Heart left ventricle (tissue), 16 donors: Measurements from ENCODE around the gene ARID5A. TPM values are rescaled to one million over a fixed set of nuclear protein-coding genes. Genes with fewer than 3 reads are reported as not detected.

Experiments used
- ATAC-seq, 4 donors: fragments of 200-7000 bp; cut with Tn5 transposase; one replicate each; pipeline ENCODE4 v1.9.1; 2020 to 2022; ENCODE audit warnings: moderate library complexity in 4 of 4, mild to moderate bottlenecking in 3 of 4, moderate number of reproducible peaks in 1 of 4
- DNase-seq, 5 donors: peaks; one replicate each; pipeline ENCODE4 v3.0.0-alpha.2; 2020
- H3K27ac ChIP-seq, 12 donors: fragments of 200-600 bp; sonication (generic) in 4 of 12; one replicate each; pipeline versions ENCODE4 v1.5.0 to v1.8.0; 2016 to 2022; ENCODE audit warnings: mild to moderate bottlenecking in 2 of 12
- H3K27me3 ChIP-seq, 9 donors: fragments of 200-600 bp; sonication (generic) in 2 of 9; one replicate each; pipeline versions ENCODE4 v1.5.1 to v1.8.0; 2016 to 2022; ENCODE audit warnings: mild to moderate bottlenecking in 3 of 9
- H3K36me3 ChIP-seq, 9 donors: fragments of 200-600 bp; sonication (generic) in 2 of 9; one replicate each; pipeline versions ENCODE4 v1.5.0 to v1.8.0; 2018 to 2022; ENCODE audit warnings: mild to moderate bottlenecking in 2 of 9
- H3K4me1 ChIP-seq, 12 donors: fragments of 200-600 bp; sonication (generic) in 4 of 12; one replicate each; pipeline versions ENCODE4 v1.5.0 to v1.8.0; 2016 to 2022; ENCODE audit warnings: mild to moderate bottlenecking in 3 of 12
- H3K4me3 ChIP-seq, 12 donors: fragments of 200-600 bp; sonication (generic) in 4 of 12; one replicate each; pipeline versions ENCODE4 v1.5.0 to v1.8.0; 2017 to 2022; ENCODE audit warnings: mild to moderate bottlenecking in 9 of 12, moderate library complexity in 4 of 12
- H3K9me3 ChIP-seq, 12 donors: fragments of 200-600 bp; sonication (generic) in 4 of 12; one replicate each; pipeline versions ENCODE4 v1.5.0 to v1.8.0; 2016 to 2022; ENCODE audit warnings: mild to moderate bottlenecking in 1 of 12
- CTCF ChIP-seq, 12 donors: fragments of 200-600 bp; sonication (generic) in 4 of 12; IDR thresholded peaks; one replicate each; pipeline versions ENCODE4 v1.5.0 to v1.8.0; 2018 to 2022; ENCODE audit warnings: antibody characterized with exemption in 12 of 12, mild to moderate bottlenecking in 5 of 12
- POLR2A ChIP-seq, 2 donors: fragments of 450-650 bp; IDR thresholded peaks; one replicate each; pipeline ENCODE4 v1.6.1; 2017; ENCODE audit warnings: antibody characterized with exemption in 2 of 2, mild to moderate bottlenecking in 2 of 2, moderate library complexity in 2 of 2
- WGBS, 4 donors: extraction: QIAGEN DNeasy Blood & Tissue Kit in 2 of 4; methylation state at CpG; one replicate each; pipeline versions ENCODE4 v1.1.5 to v1.1.7; 2013 to 2018; 5-methylcytosine and 5-hydroxymethylcytosine counted together
- intact Hi-C, 10 donors: fragments of 100-400 bp; cut with DNase I; formaldehyde crosslinking; loops; one replicate each; pipeline versions ENCODE4 v1.11.1 to v1.14.2; 2022
- polyA plus RNA-seq, 2 donors: library from polyadenylated mRNA; stranded (reverse); fragments of 200-250 nt; gene quantifications; one replicate each; pipeline ENCODE4 v1.2.3, GENCODE V29; 2013
- total RNA-seq, 9 donors: library from RNA; depleted of rRNA in 2 of 9; stranded (reverse); fragments of >200 nt in 2 of 9; fragmentation: NEBNext Ultra II Directional in 3 of 9; extraction: Animal tissue kit (Norgen Biotek cat#: 25700) in 3 of 9; gene quantifications; one replicate each; pipeline versions ENCODE4 v1.1.0 to v1.2.4, GENCODE V29; 2016 to 2023
- donor health status: ischemic (EF 13 %, LVEDD 7.1; RV severe dilation, severe dysfunction).
- donor health status: healthy with polysubstance abuse.
- donor health status: DM: no; HTN: yes; CAD: no.
- donor health status: DM: no; HTN: no; CAD: no.
- donor health status: ischemic (EF 25% LVEDD 6.9; RV normal size, moderate dysfunction).
- donor health status: ischemic (EF 25% LVEDD 5.7; RV mildly dilated, moderate dysfunction).
- donor health status: healthy.
- donor health status: DM: yes; HTN: yes; CAD: no.
- donor health status: ischemic (EF 35%, LVEDD 5.7; RV mildly dilated, moderate dysfunction).
- donor health status: nonischemic (EF 11% LVEDD 7.7; RV severe dilation, severe dysfunction).
- donor health status: DM: yes; HTN: yes; CAD: no.
- donor health status: PGD.
- donor health status: ischemic (EF 29% LVEDD 5.4; RV normal size, mild dysfunction).
- donor health status: nonischemic (EF 23%, LVEDD 6.1; RV moderate dilation, normal function).

Gene ARID5A
- total and polyA plus RNA-seq, 11 donors, result 13.3 to 50.2 (median 35.6) TPM

- intact Hi-C loops, result no loop called here
- H3K4me1 ChIP-seq, result peaks cover 17 to 78% (median 45%) of the 10 kb centered on the region in 12 donors
- H3K4me3 ChIP-seq, result peak overlapping the region in 11 of 12 donors; percentile 39 to 77 (median 61)
- ATAC-seq (peak; percentile 13 to 40 (median 32)), DNase-seq (peak in 4 of 5 donors; percentile 60 to 78 (median 74))
- WGBS, 4 donors, result 27 to 34% (median 29%) methylated on average over 14 of the region's 14 CpGs
- H3K27ac ChIP-seq, result peak overlapping the region; percentile 61 to 100 (median 84)
- H3K27me3 ChIP-seq, result no peaks in the 10 kb centered on the region
- TF ChIP-seq POLR2A (IDR thresholded peaks at IDR 0.05) (no peak), CTCF (IDR thresholded peaks at IDR 0.05) (no peak)
- no peaks in the 10 kb centered on the region for H3K36me3 ChIP-seq
- H3K9me3 ChIP-seq, result no peaks in the 10 kb centered on the region
These were observed 8.4 kb upstream of the ARID5A start for GRCh38 chr2:96528006-96528699.

- no peaks in the 10 kb centered on the region for H3K36me3 ChIP-seq
- H3K4me3 ChIP-seq, result peak overlapping the region in 5 of 12 donors; percentile 5 to 77 (median 70)
- no peaks in the 10 kb centered on the region for H3K9me3 ChIP-seq
- H3K27me3 ChIP-seq, result no peaks in the 10 kb centered on the region
- intact Hi-C loops, result no loop called here
- peaks cover 21 to 81% (median 51%) of the 10 kb centered on the region in 12 donors for H3K4me1 ChIP-seq
- ATAC-seq (peak in 2 of 4 donors; percentile 1 to 5), DNase-seq (peak in 2 of 5 donors; percentile 57 to 71)
- TF ChIP-seq POLR2A (IDR thresholded peaks at IDR 0.05) (no peak), CTCF (IDR thresholded peaks at IDR 0.05) (peak in 1 of 12 donors; percentile 18)
- 72 to 80% (median 77%) methylated on average over 8 of the region's 8 CpGs for WGBS, 4 donors
- H3K27ac ChIP-seq, result peak overlapping the region; percentile 61 to 100 (median 84)
These were observed 7.7 kb upstream of the ARID5A start for GRCh38 chr2:96528700-96529375.

- Histone ChIP-seq H3K4me3 (no peak overlapping the region), H3K36me3 (no peaks in the 10 kb centered on the region), H3K4me1 (peaks cover 27 to 81% (median 58%) of the 10 kb centered on the region in 12 donors), H3K9me3 (no peaks in the 10 kb centered on the region), H3K27me3 (no peaks in the 10 kb centered on the region), H3K27ac (peak overlapping the region; percentile 61 to 100 (median 84))
- TF ChIP-seq POLR2A (IDR thresholded peaks at IDR 0.05) (no peak), CTCF (IDR thresholded peaks at IDR 0.05) (no peak)
- 88 to 96% (median 92%) methylated on average over 8 to 9 of the region's 9 CpGs for WGBS, 4 donors
- intact Hi-C loops, result loop anchor here in 3 of 10 donors (10.0 kb wide), 3 partner anchors 235 to 325 kb away; partner anchors contain the start of genes CNNM3 (in 1 of the 3), CNNM4 (in 1 of the 3) and STARD7 (in 1 of the 3)
- no peak for ATAC-seq
- DNase-seq, result no peak
These were observed 7.0 kb upstream of the ARID5A start for GRCh38 chr2:96529376-96530143.
